Testis (tissue), 3 donors: Measurements from ENCODE around the gene KCNT2. TPM values are rescaled to one million over a fixed set of nuclear protein-coding genes. Genes with fewer than 3 reads are reported as not detected.

ENCODE experiments used
- DNase-seq: peaks from one replicate; pipeline ENCODE4 v3.0.0-alpha.2; 2019
- H3K27ac ChIP-seq, 2 donors: fragments of 200-600 bp; sonication (generic); one replicate each; pipeline ENCODE4 v1.5.1; 2019
- H3K27me3 ChIP-seq: fragments of 200-600 bp; sonication (generic); one replicate; pipeline ENCODE4 v1.5.1; 2019
- H3K36me3 ChIP-seq: fragments of 200-600 bp; sonication (generic); one replicate; pipeline ENCODE4 v1.5.1; 2017; ENCODE audit warnings: low read depth; ENCODE audit errors: missing control alignments
- H3K4me1 ChIP-seq: fragments of 200-600 bp; sonication (generic); one replicate; pipeline ENCODE4 v1.5.1; 2019
- H3K4me3 ChIP-seq, 2 donors: fragments of 200-600 bp; sonication (generic); one replicate each; pipeline ENCODE4 v1.5.1; 2017 to 2019
- H3K9me3 ChIP-seq: fragments of 200-600 bp; sonication (generic); one replicate; pipeline ENCODE4 v1.5.1; 2017
- CTCF ChIP-seq, 3 experiments: fragments of 450-650 bp in 2 of 3; fragments of 200-600 bp in 1 of 3; sonication (generic) in 1 of 3; IDR thresholded peaks; one replicate each; pipeline ENCODE4 v1.5.1; 2016 to 2019; ENCODE audit warnings: antibody characterized with exemption in 3 of 3, mild to moderate bottlenecking in 2 of 3, moderate library complexity in 1 of 3
- POLR2A ChIP-seq: fragments of 450-650 bp; IDR thresholded peaks from one replicate; pipeline ENCODE4 v1.6.1; 2017; ENCODE audit warnings: antibody characterized with exemption, mild to moderate bottlenecking, moderate library complexity
- WGBS, 2 donors: methylation state at CpG; one replicate each; pipeline ENCODE4 v1.1.5; 2018; 5-methylcytosine and 5-hydroxymethylcytosine counted together
- intact Hi-C: fragments of 100-400 bp; cut with DNase I; formaldehyde crosslinking; loops from one replicate; pipeline ENCODE4 v1.15.1; 2023; ENCODE audit warnings: low total_unique reads
- polyA plus RNA-seq: library from polyadenylated mRNA; stranded (reverse); fragments of 350-450 nt; fragmentation: Illumina TruSeq; extraction: RNeasy Lipid Tissue Mini Kit (QIAGEN cat#74804); gene quantifications from one replicate; pipeline ENCODE4 v1.2.3, GENCODE V29; 2014; ENCODE audit warnings: low read depth, low replicate concordance; ENCODE audit not compliant: insufficient read depth
- total RNA-seq, 2 donors: library from RNA; depleted of rRNA; stranded (reverse); fragments of >200 nt; gene quantifications; one replicate each; pipeline ENCODE4 v1.2.3, GENCODE V29; 2016

The KCNT2 gene
- total and polyA plus RNA-seq, 3 donors from 2014 or later = 2.7 to 3.9 (median 3.2) TPM

DNA sequence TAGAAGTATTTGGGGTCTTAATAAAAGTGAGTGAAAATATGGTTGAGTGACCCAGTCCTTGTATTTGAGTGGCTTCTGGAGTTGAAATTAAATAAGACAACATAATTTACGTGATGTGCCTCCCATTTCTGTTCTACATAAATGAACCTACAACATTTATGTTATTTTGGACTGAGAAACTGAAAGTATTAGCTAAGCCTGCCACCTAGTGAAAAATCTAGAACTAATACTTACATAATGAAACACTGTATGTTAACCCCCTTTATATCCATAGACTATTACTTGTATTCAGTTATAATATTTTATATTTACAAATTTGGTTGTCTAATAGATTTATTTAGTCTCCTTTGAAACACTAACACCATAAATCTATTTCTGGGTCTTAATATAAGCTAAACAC is 298.9 kb downstream of the KCNT2 start:
- intact Hi-C loops = no loop called here
- Histone ChIP-seq H3K4me3 (no peak overlapping the region), H3K4me1 (no peaks in the 10 kb centered on the region), H3K9me3 (no peaks in the 10 kb centered on the region), H3K27me3 (no peaks in the 10 kb centered on the region), H3K36me3 (no peaks in the 10 kb centered on the region), H3K27ac (no peak overlapping the region)
- no peak for DNase-seq
- WGBS, 2 donors = 73 to 77% methylated on average over 1 of the region's 1 CpG
- TF ChIP-seq POLR2A = no peak
- TF ChIP-seq CTCF (IDR thresholded peaks at IDR 0.05) = no peak

GRCh38 chr1:196308176-196308575 is 300.1 kb downstream of the KCNT2 start:
- TF ChIP-seq CTCF (IDR thresholded peaks at IDR 0.05) (no peak), POLR2A (no peak)
- H3K4me1 ChIP-seq = no peaks in the 10 kb centered on the region
- intact Hi-C loops = no loop called here
- H3K9me3 ChIP-seq = no peaks in the 10 kb centered on the region
- H3K36me3 ChIP-seq = no peaks in the 10 kb centered on the region
- no peaks in the 10 kb centered on the region for H3K27me3 ChIP-seq
- DNase-seq = no peak
- no peak overlapping the region for H3K4me3 ChIP-seq
- 90 to 94% methylated on average over 1 of the region's 1 CpG for WGBS, 2 donors
- H3K27ac ChIP-seq = no peak overlapping the region

- H3K9me3 ChIP-seq = no peaks in the 10 kb centered on the region
- H3K4me1 ChIP-seq = no peaks in the 10 kb centered on the region
- intact Hi-C loops = no loop called here
- TF ChIP-seq POLR2A (no peak), CTCF (IDR thresholded peaks at IDR 0.05) (no peak)
- no peaks in the 10 kb centered on the region for H3K27me3 ChIP-seq
- WGBS, 2 donors = 82 to 85% methylated on average over 2 of the region's 2 CpGs
- H3K4me3 ChIP-seq = no peak overlapping the region
- no peak overlapping the region for H3K27ac ChIP-seq
- H3K36me3 ChIP-seq = no peaks in the 10 kb centered on the region
- no peak for DNase-seq
Measured at GRCh38 chr1:196306421-196306820, 301.8 kb downstream of the KCNT2 start.

- WGBS, 2 donors = 92 to 94% methylated on average over 2 of the region's 2 CpGs
- DNase-seq = no peak
- H3K9me3 ChIP-seq = no peaks in the 10 kb centered on the region
- H3K4me1 ChIP-seq = no peaks in the 10 kb centered on the region
- intact Hi-C loops = no loop called here
- TF ChIP-seq POLR2A = no peak
- no peak for TF ChIP-seq CTCF (IDR thresholded peaks at IDR 0.05)
- H3K27ac ChIP-seq = no peak overlapping the region
- H3K36me3 ChIP-seq = no peaks in the 10 kb centered on the region
- H3K4me3 ChIP-seq = no peak overlapping the region
- no peaks in the 10 kb centered on the region for H3K27me3 ChIP-seq
Measured at GRCh38 chr1:196305216-196305615, 303.0 kb downstream of the KCNT2 start.

GRCh38 chr1:196302981-196303380 is 305.3 kb downstream of the KCNT2 start:
- intact Hi-C loops = no loop called here
- no peak overlapping the region for H3K27ac ChIP-seq
- H3K4me1 ChIP-seq = no peaks in the 10 kb centered on the region
- H3K27me3 ChIP-seq = no peaks in the 10 kb centered on the region
- DNase-seq = no peak
- TF ChIP-seq POLR2A (no peak), CTCF (IDR thresholded peaks at IDR 0.05) (no peak)
- no peak overlapping the region for H3K4me3 ChIP-seq
- no peaks in the 10 kb centered on the region for H3K9me3 ChIP-seq
- no peaks in the 10 kb centered on the region for H3K36me3 ChIP-seq
